Sigmoid colon (tissue), 4 donors: ENCODE measurements around the gene PHTF2.

Experiments used
- CTCF ChIP-seq, 4 experiments: fragments of 450-650 bp in 3 of 4; fragments of 200-600 bp in 1 of 4; IDR thresholded peaks; one replicate each; pipeline ENCODE4 v1.5.1; 2016 to 2019; ENCODE audit warnings: antibody characterized with exemption in 4 of 4, mild to moderate bottlenecking in 3 of 4, moderate library complexity in 2 of 4
- EP300 ChIP-seq, 4 donors: sonication (generic); formaldehyde crosslinking; IDR thresholded peaks; one replicate each; pipeline ENCODE4 v1.6.1; 2017; ENCODE audit warnings: antibody characterized with exemption in 4 of 4
- POLR2A ChIP-seq, 2 donors: fragments of 450-650 bp; IDR thresholded peaks; one replicate each; pipeline ENCODE4 v1.6.1; 2016; ENCODE audit warnings: antibody characterized with exemption in 2 of 2, mild to moderate bottlenecking in 2 of 2, moderate library complexity in 2 of 2
- POLR2AphosphoS5 ChIP-seq, 4 donors: sonication (generic); formaldehyde crosslinking; IDR thresholded peaks; one replicate each; pipeline ENCODE4 v1.6.1; 2017; ENCODE audit warnings: antibody characterized with exemption in 4 of 4

DNA sequence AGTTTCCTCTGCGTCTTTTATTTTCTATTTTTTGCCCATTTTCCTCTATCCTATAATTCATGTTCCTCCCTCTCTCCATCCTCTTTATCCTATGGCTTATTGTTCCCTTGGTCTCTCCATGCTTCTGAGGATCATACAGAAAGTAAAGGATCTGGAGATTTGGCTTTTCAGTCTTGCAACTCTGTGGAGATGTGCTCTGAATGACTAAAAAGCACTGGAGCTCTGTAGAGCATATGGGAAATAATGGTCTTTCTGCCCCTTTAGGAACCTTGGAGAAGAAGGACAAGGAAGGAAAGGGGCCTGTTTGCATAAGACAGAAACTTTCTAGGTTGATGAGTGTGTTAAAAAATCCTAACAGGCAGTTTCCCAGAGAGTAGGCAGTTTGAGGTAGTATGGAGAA lies 120.1 kb downstream of the PHTF2 start:
- no peak for TF ChIP-seq CTCF (IDR thresholded peaks at IDR 0.05)
- TF ChIP-seq POLR2A (IDR thresholded peaks at IDR 0.05): no peak
- TF ChIP-seq POLR2AphosphoS5 (IDR thresholded peaks at IDR 0.05): no peak
- no peak for TF ChIP-seq EP300 (IDR thresholded peaks at IDR 0.05)
